Activated CD8-positive, alpha-beta T cell treated with anti-CD3 and anti-CD28 coated beads, Interleukin-2, amount 10 ng/mL, durations not matched to agents 7 days and 5 days (primary cell): Measurements from ENCODE around the gene PIWIL4. TPM values are rescaled to one million over a fixed set of nuclear protein-coding genes. Genes with fewer than 3 reads are reported as not detected.

Experiments used
- total RNA-seq, 2 experiments: library from RNA; stranded (reverse); gene quantifications; one replicate each; pipeline ENCODE4 v1.2.3, GENCODE V29; 2021

The PIWIL4 gene
- total RNA-seq, 2 experiments from 2014 or later, result 0.39 to 0.53 TPM

Other genes with a start within 250 kb of the PIWIL4 start
- gene GPR83, start 165.9 kb upstream of the PIWIL4 start, total RNA-seq, result not detected
- gene MRE11, start 73.5 kb upstream of the PIWIL4 start, total RNA-seq, result 10 to 100 TPM; 35.8 to 36.5 TPM
- gene ANKRD49, start 73.4 kb upstream of the PIWIL4 start, total RNA-seq, result 10 to 100 TPM; 19.9 to 25.2 TPM
- gene C11orf97, start 54.9 kb upstream of the PIWIL4 start, total RNA-seq, result not detected
- gene FUT4, start 23.4 kb upstream of the PIWIL4 start, total RNA-seq, result 1 to 10 TPM; 6.5 to 7.0 TPM
- gene AMOTL1, start 201.0 kb downstream of the PIWIL4 start, total RNA-seq, result 1 to 10 TPM; 6.6 to 8.4 TPM